NCI-H146 treated with DMSO at 0.1 percent for 48 hours (cell line): ENCODE data around the gene TTC29.
"Not testable (repeated sequence)": the region's sequence is repeated elsewhere in the genome, so short reads cannot be mapped to it uniquely, and the experiment has no call there.

ENCODE experiments used
- DNase-seq: peaks from one replicate; lab custom pipeline; 2025; ENCODE audit not compliant: unreplicated experiment; lab: John Stamatoyannopoulos, UW

TTC29 gene

DNA sequence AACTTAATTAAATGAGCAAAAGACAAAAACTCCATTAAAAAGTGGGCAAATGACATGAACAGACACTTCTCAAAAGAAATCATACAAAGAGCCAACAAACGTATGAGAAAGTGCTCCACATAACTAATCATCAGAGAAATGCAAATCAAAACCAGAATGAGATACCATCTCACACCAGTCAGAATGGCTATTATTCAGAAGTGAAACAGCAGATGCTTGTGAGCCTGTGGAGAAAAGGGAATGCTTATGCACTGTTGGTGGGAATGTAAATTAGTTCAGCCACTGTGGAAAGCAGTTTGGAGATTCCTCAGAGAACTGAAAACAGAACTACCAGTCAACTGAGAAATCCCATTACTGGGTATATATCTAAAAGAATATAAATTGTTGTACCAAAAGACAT is 222.1 kb downstream of the TTC29 start:
- DNase-seq, result not testable (repeated sequence)

GRCh38 chr4:146709956-146710355 is 235.7 kb downstream of the TTC29 start:
- DNase-seq, result no peak

- no peak for DNase-seq
Measured at GRCh38 chr4:146699910-146700309, 245.8 kb downstream of the TTC29 start.

DNA sequence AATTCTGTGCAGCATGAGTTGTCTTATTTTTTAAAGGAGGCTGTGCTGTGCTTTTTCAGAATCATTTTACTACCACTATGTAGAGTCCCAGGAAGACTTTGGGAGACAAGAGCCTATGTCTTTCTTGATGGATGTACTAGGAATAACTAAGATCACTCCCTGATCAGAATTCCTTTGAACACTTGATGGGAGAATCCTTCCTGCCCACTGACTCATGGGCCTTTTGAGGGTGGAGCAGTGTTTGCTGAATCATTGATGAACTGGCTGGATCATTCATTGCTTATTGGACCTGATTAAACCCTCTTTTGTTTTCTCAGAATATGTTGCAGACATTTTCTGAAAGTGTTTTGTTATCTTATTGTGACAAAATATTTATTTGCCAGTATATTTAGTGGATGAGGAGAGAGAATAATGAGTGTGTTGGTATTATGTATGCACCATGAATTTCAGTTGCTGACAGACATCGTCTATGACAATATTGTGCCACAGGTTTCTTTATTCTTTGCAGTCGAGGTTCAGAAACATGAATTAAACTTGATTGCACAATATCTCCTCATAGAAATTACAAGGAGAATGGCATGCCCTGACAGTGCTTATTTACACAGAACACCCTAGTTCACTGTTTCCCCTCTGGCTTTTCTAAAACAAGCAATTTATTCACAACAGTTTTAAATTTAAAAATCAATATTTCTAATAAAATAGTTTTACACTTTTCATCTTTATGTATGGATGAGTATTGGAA is 270.7 kb downstream of the TTC29 start:
- DNase-seq, result no peak

DNA sequence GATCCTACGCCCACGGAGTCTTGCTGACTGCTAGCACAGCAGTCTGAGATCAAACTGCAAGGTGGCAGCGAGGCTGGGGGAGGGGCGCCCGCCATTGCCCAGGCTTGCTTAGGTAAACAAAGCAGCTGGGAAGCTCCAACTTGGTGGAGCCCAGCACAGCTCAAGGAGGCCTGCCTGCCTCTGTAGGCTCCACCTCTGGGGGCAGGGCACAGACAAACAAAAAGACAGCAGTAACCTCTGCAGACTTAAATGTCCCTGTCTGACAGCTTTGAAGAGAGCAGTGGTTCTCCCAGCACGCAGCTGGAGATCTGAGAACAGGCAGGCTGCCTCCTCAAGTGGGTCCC is 281.7 kb downstream of the TTC29 start:
- DNase-seq, result not testable (repeated sequence)

DNA sequence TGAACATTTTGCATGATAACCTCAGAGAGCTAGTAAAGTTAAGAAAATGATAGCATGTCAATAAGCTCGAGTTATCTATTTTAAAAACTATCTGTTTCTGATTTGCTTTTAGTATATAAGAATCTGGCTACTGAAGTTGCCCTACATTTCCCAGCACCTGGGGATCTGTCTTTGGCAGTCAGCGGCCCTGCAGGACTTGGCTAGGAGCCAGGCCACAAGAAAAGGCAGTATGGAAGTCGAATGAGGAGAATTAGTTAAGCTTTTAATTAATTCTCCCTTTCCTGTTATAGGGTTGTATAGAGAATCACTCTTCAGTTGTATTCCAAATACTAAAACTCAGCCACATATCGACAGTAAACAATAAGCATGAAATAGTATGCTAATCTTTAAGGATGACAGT is 284.3 kb downstream of the TTC29 start:
- DNase-seq, result no peak
